GM18498 (cell line): ENCODE data around the gene CENPO.

ENCODE experiments used
- ATAC-seq: cut with Tn5 transposase; IDR thresholded peaks from one replicate; pipeline ENCODE4 v1.9.1; 2021; ENCODE audit warnings: mild to moderate bottlenecking, moderate library complexity; ENCODE audit not compliant: unreplicated experiment

The CENPO gene

GRCh38 chr2:24857746-24858145, 64.5 kb downstream of the CENPO start:
- no peak for ATAC-seq

- no peak for ATAC-seq
Measured at GRCh38 chr2:24858996-24859395, 65.8 kb downstream of the CENPO start.

GRCh38 chr2:24859968-24860600, 66.9 kb downstream of the CENPO start:
- ATAC-seq: no peak

DNA sequence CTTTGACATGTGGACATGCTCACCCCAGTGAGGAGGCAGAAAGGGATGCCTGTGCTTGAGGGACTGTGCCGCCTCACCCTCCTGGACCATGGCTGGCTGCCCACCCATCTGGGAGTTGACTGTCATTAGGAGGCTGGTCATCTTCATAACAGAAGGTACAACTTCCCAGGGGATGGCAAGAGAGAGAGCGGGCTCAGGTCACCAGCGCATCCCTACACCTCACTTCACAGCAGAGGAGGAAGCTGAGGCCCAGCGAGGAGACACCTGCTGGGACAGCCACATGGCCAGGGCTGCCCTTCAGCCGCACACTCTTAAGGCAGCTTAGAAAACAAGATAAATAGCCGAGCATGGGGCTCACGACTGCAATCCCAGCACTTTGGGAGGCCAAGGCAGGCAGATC, 67.4 kb downstream of the CENPO start:
- no peak for ATAC-seq

GRCh38 chr2:24861500-24861899, 68.3 kb downstream of the CENPO start:
- no peak for ATAC-seq

- no peak for ATAC-seq
Measured at GRCh38 chr2:24863641-24864040, 70.4 kb downstream of the CENPO start.

DNA sequence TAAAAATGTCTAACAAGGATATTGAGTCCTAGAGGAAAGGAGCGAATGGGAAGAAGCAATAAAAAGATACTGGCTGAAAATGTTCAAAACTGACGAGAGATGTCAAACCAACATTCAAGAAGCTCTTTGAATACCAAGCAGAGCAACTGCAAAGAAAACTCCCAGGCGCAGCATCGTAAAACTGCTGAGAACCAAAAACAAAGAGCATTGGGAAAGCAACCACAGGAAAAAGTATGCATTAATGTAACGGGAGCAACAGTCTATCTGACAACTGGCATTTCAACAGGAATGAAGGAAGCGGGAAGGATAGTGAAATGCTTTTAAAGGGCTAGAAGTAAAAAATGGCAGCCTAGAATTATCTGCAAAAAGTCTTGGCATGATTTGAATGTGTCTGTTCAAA, 73.7 kb downstream of the CENPO start:
- ATAC-seq: no peak

GRCh38 chr2:24870440-24870839, 77.2 kb downstream of the CENPO start:
- no peak for ATAC-seq

DNA sequence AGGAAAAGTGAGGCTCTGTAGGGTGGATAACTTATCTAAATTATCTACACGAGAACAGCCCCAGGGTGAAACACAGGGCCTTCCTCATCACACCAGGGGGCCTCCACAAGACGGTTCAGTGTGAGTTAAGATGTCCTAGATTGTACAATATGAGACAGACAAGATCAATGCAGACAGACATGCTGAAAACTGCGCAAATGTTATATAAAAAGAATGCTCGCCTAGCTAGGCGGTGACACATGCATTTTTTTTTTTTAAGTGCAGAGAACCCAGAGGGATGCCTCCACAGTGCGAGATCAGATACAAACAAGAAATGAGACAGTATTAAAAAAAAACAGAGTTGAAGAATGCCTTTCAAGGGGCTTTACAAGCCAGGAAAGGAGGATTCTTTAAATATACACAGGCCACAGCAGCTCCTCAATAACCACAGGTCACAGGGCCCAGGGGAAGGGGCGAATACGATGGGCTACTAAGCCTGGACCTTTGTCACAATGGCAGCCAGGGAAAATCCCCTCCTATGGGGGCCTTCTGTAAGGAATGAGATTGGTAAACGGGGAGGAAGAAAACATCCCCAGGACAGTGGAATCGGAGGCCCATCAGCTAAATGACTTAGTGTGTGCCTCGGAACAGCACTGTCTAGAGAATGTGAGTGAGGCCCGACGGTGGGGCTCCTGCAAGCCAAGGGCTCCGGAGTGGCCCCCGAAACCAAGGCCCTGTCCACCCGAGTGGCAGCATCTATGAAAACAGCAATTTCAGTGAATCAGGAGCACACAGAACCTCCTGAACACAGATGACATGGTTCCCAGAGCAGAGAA, 77.9 kb downstream of the CENPO start:
- no peak for ATAC-seq

GRCh38 chr2:24871852-24872333, 78.7 kb downstream of the CENPO start:
- ATAC-seq: no peak
